GM19328 (cell line): Measurements from ENCODE around the gene PLCH1.
"Not testable (repeated sequence)": the region's sequence is repeated elsewhere in the genome, so short reads cannot be mapped to it uniquely, and the experiment has no call there.

Source experiments
- ATAC-seq: cut with Tn5 transposase; IDR thresholded peaks from one replicate; pipeline ENCODE4 v1.9.1; 2021; ENCODE audit warnings: mild to moderate bottlenecking, moderate library complexity; ENCODE audit not compliant: unreplicated experiment

Gene PLCH1

GRCh38 chr3:155651489-155652218, 93.2 kb downstream of the PLCH1 start:
- no peak for ATAC-seq

- ATAC-seq: no peak
These were observed 96.8 kb downstream of the PLCH1 start for GRCh38 chr3:155648013-155648591.

GRCh38 chr3:155647206-155647605, 97.7 kb downstream of the PLCH1 start:
- ATAC-seq: no peak

- no peak for ATAC-seq
These were observed 98.2 kb downstream of the PLCH1 start for GRCh38 chr3:155646669-155647068.

GRCh38 chr3:155646128-155646527, 98.7 kb downstream of the PLCH1 start:
- no peak for ATAC-seq

GRCh38 chr3:155643581-155644165, 101.2 kb downstream of the PLCH1 start:
- no peak for ATAC-seq

GRCh38 chr3:155641956-155642355, 102.9 kb downstream of the PLCH1 start:
- no peak for ATAC-seq

GRCh38 chr3:155640098-155640497, 104.8 kb downstream of the PLCH1 start:
- no peak for ATAC-seq

GRCh38 chr3:155639462-155640055, 105.3 kb downstream of the PLCH1 start:
- ATAC-seq: no peak

GRCh38 chr3:155638461-155638860, 106.4 kb downstream of the PLCH1 start:
- ATAC-seq: not testable (repeated sequence)

GRCh38 chr3:155637567-155637966, 107.3 kb downstream of the PLCH1 start:
- ATAC-seq: no peak

- no peak for ATAC-seq
These were observed 109.8 kb downstream of the PLCH1 start for GRCh38 chr3:155635056-155635455.

GRCh38 chr3:155634121-155634719, 110.7 kb downstream of the PLCH1 start:
- ATAC-seq: no peak

- no peak for ATAC-seq
These were observed 113.4 kb downstream of the PLCH1 start for GRCh38 chr3:155631323-155632019.

- ATAC-seq: no peak
These were observed 115.3 kb downstream of the PLCH1 start for GRCh38 chr3:155629556-155629955.

GRCh38 chr3:155629056-155629455, 115.8 kb downstream of the PLCH1 start:
- no peak for ATAC-seq

GRCh38 chr3:155622647-155623046, 122.2 kb downstream of the PLCH1 start:
- not testable (repeated sequence) for ATAC-seq

GRCh38 chr3:155620552-155620951, 124.3 kb downstream of the PLCH1 start:
- ATAC-seq: not testable (repeated sequence)

- ATAC-seq: no peak
These were observed 125.6 kb downstream of the PLCH1 start for GRCh38 chr3:155619118-155619915.

- no peak for ATAC-seq
These were observed 126.3 kb downstream of the PLCH1 start for GRCh38 chr3:155618543-155618942.
